MM.1S (cell line): Measurements from ENCODE around the gene PCGF3.

Experiments used
- CTCF ChIP-seq: fragments of 300-600 bp; sonication (generic); IDR thresholded peaks from 2 replicates; pipeline ENCODE4 v1.5.1; 2016; ENCODE audit warnings: antibody characterized with exemption, low read length, mixed read lengths
- EZH2 ChIP-seq: fragments of 300-600 bp; sonication (generic); optimal IDR thresholded peaks from 2 replicates; pipeline ENCODE3; 2017; ENCODE audit warnings: low read depth, mild to moderate bottlenecking, antibody characterized with exemption, low read length, mixed read lengths
- EZH2phosphoT487 ChIP-seq: fragments of 300-600 bp; sonication (generic); IDR thresholded peaks from 2 replicates; pipeline ENCODE4 v1.6.1; 2018; ENCODE audit warnings: antibody characterized with exemption, low read length

- TF ChIP-seq CTCF = no peak
- no peak for TF ChIP-seq EZH2
- TF ChIP-seq EZH2phosphoT487 = no peak
These were observed 1.4 kb downstream of the PCGF3 start for GRCh38 chr4:706834-707598.
